ENCODE results near the gene TBC1D5.

TBC1D5 gene

GRCh38 chr3:17307482-17307881 is 434.9 kb downstream of the TBC1D5 start:
- H4K20me1 ChIP-seq (ENCODE audit: control insufficient read depth, insufficient read depth, low read depth, low read length), result no peaks in the 10 kb centered on the region
- H3K27ac ChIP-seq (ENCODE audit: low read depth, low read length), result no peak overlapping the region
- no peaks in the 10 kb centered on the region for H3K4me1 ChIP-seq (ENCODE audit: control insufficient read depth, low read length)
- TF ChIP-seq EZH2phosphoT487 (IDR thresholded peaks at IDR 0.05; ENCODE audit: borderline replicate concordance, low read length) (no peak), CTCF (IDR thresholded peaks at IDR 0.05; ENCODE audit: low read depth, low read length, poor library complexity, severe bottlenecking) (no peak)
- H3K36me3 ChIP-seq (ENCODE audit: control insufficient read depth, low read length), result peaks cover 3% of the 10 kb centered on the region; the same call in 1 of the 2 replicates
- no peaks in the 10 kb centered on the region for H3K27me3 ChIP-seq (ENCODE audit: control insufficient read depth, low read length)
- H3K79me2 ChIP-seq (ENCODE audit: control insufficient read depth, low read length), result no peaks in the 10 kb centered on the region
- H3K4me2 ChIP-seq (ENCODE audit: low read length), result no peak overlapping the region
- no peak overlapping the region for H3K4me3 ChIP-seq (ENCODE audit: low read length)
- H3F3A ChIP-seq (ENCODE audit: control insufficient read depth, insufficient read depth), result no peaks in the 10 kb centered on the region
- no peaks in the 10 kb centered on the region for H3K9me3 ChIP-seq (ENCODE audit: control insufficient read depth, insufficient read depth, low read length)
- H3K9me2 ChIP-seq (replicated peaks; ENCODE audit: control insufficient read depth, low read length), result no peaks in the 10 kb centered on the region

DNA sequence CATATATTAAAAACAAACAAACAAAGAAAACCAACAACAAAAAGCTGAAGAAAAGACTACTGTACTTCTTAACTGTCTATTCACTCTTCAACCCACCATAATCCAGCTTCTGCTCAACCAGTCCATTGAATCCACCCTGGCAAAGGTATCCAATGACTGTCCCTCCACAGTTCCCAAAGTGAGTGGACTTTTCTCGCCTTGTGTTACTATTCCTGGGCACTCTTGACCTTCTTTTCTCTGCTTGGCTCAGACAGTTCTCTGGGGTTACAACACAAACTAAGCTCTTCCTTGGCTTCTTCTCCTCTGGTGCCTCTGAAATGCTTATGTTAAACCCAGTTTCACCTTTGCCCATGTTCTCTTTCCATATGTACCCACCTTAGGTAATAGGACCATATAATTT is 437.5 kb downstream of the TBC1D5 start:
- Histone ChIP-seq H3K4me1 (ENCODE audit: control insufficient read depth, low read length) (no peaks in the 10 kb centered on the region), H3K4me3 (ENCODE audit: low read length) (no peak overlapping the region), H3K27me3 (ENCODE audit: control insufficient read depth, low read length) (no peaks in the 10 kb centered on the region), H4K20me1 (ENCODE audit: control insufficient read depth, insufficient read depth, low read depth, low read length) (no peaks in the 10 kb centered on the region), H3K27ac (ENCODE audit: low read depth, low read length) (no peak overlapping the region), H3K36me3 (ENCODE audit: control insufficient read depth, low read length) (peaks cover 3% of the 10 kb centered on the region; the same call in 1 of the 2 replicates), H3F3A (ENCODE audit: control insufficient read depth, insufficient read depth) (no peaks in the 10 kb centered on the region), H3K79me2 (ENCODE audit: control insufficient read depth, low read length) (no peaks in the 10 kb centered on the region), H3K4me2 (ENCODE audit: low read length) (no peak overlapping the region), H3K9me2 (replicated peaks; ENCODE audit: control insufficient read depth, low read length) (no peaks in the 10 kb centered on the region), H3K9me3 (ENCODE audit: control insufficient read depth, insufficient read depth, low read length) (no peaks in the 10 kb centered on the region)
- TF ChIP-seq EZH2phosphoT487 (IDR thresholded peaks at IDR 0.05; ENCODE audit: borderline replicate concordance, low read length), result no peak
- TF ChIP-seq CTCF (IDR thresholded peaks at IDR 0.05; ENCODE audit: low read depth, low read length, poor library complexity, severe bottlenecking), result no peak

- H3K36me3 ChIP-seq (ENCODE audit: control insufficient read depth, low read length), result peaks cover 3% of the 10 kb centered on the region; the same call in 1 of the 2 replicates
- no peaks in the 10 kb centered on the region for H4K20me1 ChIP-seq (ENCODE audit: control insufficient read depth, insufficient read depth, low read depth, low read length)
- no peak overlapping the region for H3K27ac ChIP-seq (ENCODE audit: low read depth, low read length)
- H3K27me3 ChIP-seq (ENCODE audit: control insufficient read depth, low read length), result no peaks in the 10 kb centered on the region
- H3K9me3 ChIP-seq (ENCODE audit: control insufficient read depth, insufficient read depth, low read length), result no peaks in the 10 kb centered on the region
- TF ChIP-seq EZH2phosphoT487 (IDR thresholded peaks at IDR 0.05; ENCODE audit: borderline replicate concordance, low read length) (no peak), CTCF (IDR thresholded peaks at IDR 0.05; ENCODE audit: low read depth, low read length, poor library complexity, severe bottlenecking) (no peak)
- no peaks in the 10 kb centered on the region for H3K79me2 ChIP-seq (ENCODE audit: control insufficient read depth, low read length)
- no peaks in the 10 kb centered on the region for H3K4me1 ChIP-seq (ENCODE audit: control insufficient read depth, low read length)
- H3K4me3 ChIP-seq (ENCODE audit: low read length), result no peak overlapping the region
- no peak overlapping the region for H3K4me2 ChIP-seq (ENCODE audit: low read length)
- no peaks in the 10 kb centered on the region for H3K9me2 ChIP-seq (replicated peaks; ENCODE audit: control insufficient read depth, low read length)
- no peaks in the 10 kb centered on the region for H3F3A ChIP-seq (ENCODE audit: control insufficient read depth, insufficient read depth)
Observed at GRCh38 chr3:17302774-17303173, 439.7 kb downstream of the TBC1D5 start.
